ENCODE results near the gene DNM3.
A peak's percentile ranks its signal among the peaks of the same experiment; 100 is the strongest.

The DNM3 gene

DNA sequence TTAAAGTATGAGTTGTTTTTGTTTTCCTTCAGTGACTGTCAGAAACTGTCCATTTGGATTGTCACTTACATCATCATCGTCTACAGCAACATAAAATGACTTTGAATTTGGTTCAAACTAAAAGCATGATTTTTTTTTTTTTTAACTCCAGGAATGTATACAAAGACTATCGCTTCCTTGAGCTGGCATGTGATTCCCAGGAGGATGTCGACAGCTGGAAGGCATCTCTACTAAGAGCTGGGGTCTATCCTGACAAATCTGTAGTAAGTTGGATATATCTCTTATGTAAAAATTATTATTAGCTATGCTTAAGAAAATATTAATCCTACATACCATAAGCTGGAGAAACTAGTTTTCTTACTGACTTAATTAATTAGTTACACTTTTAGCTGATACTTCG is 467.3 kb downstream of the DNM3 start:
- DNase-seq (ENCODE audit: low read depth), result peak; percentile 33
- no peak for TF ChIP-seq CTCF (conservative IDR thresholded peaks at IDR 0.05; ENCODE audit: low read depth, low read length)
- no peak overlapping the region for H3K4me3 ChIP-seq (ENCODE audit: low read depth, low read length)

GRCh38 chr1:172320733-172321132 is 479.4 kb downstream of the DNM3 start:
- TF ChIP-seq CTCF (conservative IDR thresholded peaks at IDR 0.05; ENCODE audit: low read depth, low read length), result peak; percentile 41
- DNase-seq (ENCODE audit: low read depth), result peak; percentile 61

DNA sequence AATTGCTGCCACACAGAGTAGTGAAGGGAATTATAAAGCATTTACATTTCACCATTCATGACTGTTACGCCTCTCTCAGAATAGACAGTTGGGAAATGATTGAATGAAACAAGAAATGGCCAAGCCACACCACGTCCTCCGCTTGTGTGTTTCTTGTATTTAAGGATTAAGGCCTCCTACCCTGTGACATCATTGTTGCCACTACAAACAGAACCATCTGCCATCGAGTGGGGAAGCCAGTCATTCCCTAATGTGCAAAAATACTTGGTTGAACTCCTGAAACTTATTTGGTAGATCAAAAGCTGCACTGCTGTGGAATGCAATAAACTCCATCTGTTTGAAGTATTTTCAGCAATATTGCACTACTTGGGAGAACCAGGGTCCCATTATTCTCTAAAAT is 480.2 kb downstream of the DNM3 start:
- H3K4me3 ChIP-seq (ENCODE audit: low read depth, low read length), result no peak overlapping the region
- TF ChIP-seq CTCF (conservative IDR thresholded peaks at IDR 0.05; ENCODE audit: low read depth, low read length), result no peak
- DNase-seq (ENCODE audit: low read depth), result peak; percentile 47

More at GRCh38 chr1:172320733-172321132, 479.4 kb downstream of the DNM3 start:
- no peak overlapping the region for H3K4me3 ChIP-seq (ENCODE audit: low read depth, low read length)

DNA sequence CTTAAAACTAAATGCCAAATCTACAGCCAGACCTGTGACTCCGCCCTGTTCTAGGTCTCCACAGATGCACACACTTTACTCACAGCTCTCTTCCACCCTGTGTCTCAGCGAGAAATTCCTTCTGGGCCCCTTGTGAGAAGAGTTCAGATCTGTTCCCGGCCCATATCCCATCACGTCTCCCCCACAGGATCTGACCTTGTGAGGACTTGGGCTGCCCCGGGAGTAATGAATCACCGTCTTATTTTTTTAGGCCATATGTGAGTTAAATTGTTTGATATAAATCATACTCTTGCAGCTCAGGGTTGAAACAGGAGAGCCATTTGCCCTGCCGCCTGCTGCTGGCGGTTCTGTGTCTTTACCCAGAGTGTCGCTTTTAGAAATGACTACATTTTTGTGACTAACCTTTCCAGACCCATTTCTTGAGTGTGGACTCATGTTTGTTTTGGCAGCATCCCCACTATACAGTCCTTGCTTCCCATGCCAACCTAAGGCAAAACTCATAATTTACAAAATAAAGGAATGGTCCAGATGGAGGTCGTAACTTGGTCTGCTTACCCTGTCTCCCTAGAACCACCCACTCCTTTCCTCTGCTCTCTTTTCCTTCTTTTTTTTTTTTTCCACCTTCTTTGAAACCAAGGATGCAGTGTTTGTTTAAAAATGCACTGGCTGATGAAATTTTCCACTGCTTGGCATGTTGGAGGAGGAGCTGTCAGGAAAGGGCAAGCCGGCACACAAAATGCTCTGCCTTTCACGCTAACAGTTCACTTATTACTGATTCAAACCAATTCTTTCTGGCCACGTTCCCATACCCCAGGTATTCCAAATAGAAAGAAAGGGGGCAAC is 481.1 kb downstream of the DNM3 start:
- peak; percentile 95 for DNase-seq (ENCODE audit: low read depth)
- peak overlapping the region; percentile 28 for H3K4me3 ChIP-seq (ENCODE audit: low read depth, low read length)
- no peak for TF ChIP-seq CTCF (conservative IDR thresholded peaks at IDR 0.05; ENCODE audit: low read depth, low read length)

DNA sequence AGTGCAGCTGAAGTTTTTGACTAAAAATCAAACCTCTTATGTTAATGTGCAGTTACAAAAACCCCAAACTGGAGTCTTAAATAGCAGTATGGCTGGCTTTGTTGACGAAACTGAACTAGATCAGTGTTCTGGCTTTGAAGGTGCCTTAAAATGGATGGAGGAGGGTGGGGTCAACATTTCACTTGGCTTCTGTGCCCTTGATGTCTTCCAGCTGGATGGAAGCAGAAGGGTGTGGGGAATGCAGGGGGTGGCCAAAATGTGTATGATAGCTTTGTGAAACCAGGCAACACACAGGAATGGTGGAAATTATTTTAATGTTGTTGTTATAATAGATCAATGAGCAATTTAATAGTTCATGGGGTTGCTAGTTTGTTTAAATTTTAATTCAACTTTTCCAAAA is 482.4 kb downstream of the DNM3 start:
- no peak for DNase-seq (ENCODE audit: low read depth)
- no peak for TF ChIP-seq CTCF (conservative IDR thresholded peaks at IDR 0.05; ENCODE audit: low read depth, low read length)
- no peak overlapping the region for H3K4me3 ChIP-seq (ENCODE audit: low read depth, low read length)

DNA sequence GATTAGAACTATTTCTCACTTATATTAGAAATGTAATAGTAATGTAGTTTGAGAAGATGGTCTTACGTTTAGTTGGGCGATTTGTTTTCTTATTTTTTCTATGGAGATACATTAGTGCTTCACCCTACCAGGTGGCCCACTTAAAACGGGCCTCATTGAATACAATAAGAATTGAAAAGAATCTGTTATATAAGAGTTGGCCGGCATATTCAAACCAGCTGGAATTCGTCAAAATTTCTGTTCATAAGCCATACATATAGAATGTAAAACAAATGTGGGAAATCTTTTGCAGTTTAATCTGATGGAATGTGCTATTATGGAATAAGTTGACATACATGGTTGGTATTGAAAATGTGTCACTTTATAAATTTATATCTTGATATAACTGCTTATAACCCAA is 482.8 kb downstream of the DNM3 start:
- no peak for DNase-seq (ENCODE audit: low read depth)
- H3K4me3 ChIP-seq (ENCODE audit: low read depth, low read length), result no peak overlapping the region
- no peak for TF ChIP-seq CTCF (conservative IDR thresholded peaks at IDR 0.05; ENCODE audit: low read depth, low read length)

DNA sequence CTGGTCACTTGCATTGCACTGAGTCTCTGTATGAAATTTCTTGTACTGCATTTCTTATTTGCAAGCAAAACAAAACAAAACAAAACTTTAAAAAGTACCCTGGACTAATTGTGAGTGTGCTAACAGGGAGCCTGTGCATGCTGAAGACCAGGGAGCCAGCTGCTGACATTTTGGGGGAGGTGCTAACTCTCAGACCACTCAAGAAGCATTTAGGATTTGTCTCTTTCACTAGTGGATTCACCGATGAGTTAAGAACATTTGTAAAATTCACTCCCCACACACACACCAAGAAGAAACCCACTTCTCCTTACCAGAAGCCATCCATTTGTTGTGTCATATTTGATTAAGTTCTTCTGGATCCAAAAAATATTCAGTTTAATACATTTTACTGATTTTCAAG is 483.5 kb downstream of the DNM3 start:
- DNase-seq (ENCODE audit: low read depth), result no peak
- H3K4me3 ChIP-seq (ENCODE audit: low read depth, low read length), result no peak overlapping the region
- TF ChIP-seq CTCF (conservative IDR thresholded peaks at IDR 0.05; ENCODE audit: low read depth, low read length), result no peak

Measured in choroid plexus epithelial cell (primary cell).